ENCODE data around the gene EDIL3. TPM values are rescaled to one million over a fixed set of nuclear protein-coding genes. Genes with fewer than 3 reads are reported as not detected.

Gene EDIL3
- total and polyA plus RNA-seq, 2 donors (not counting 3 experiments of a cell fraction or from before 2014, with no cell fraction given): 9.1 to 28.8 TPM

- POLR2A ChIA-PET: no interaction called here
- CTCF ChIA-PET: interaction anchor here (0.9 kb wide), 1 partner anchor 10 kb away, joined by 3 read pairs; no protein-coding TSS in a partner anchor
- no peak overlapping the region for H3K27ac ChIP-seq (ENCODE audit: insufficient read depth, low read depth, low read length)
- FAIRE-seq (no peak), DNase-seq (ENCODE audit: low read depth, low spot score) (no peak)
- no peak overlapping the region for H3K9ac ChIP-seq (replicated peaks; ENCODE audit: extremely low read depth, insufficient read depth, low read length)
- no peak overlapping the region for H2AFZ ChIP-seq (ENCODE audit: low read depth, low read length)
- intact Hi-C loops (cut with micrococcal nuclease) (no loop called here), dilution Hi-C loops (cut with MboI; ENCODE audit: extremely low pct_ligation_motif_present, low sequenced_read_pairs) (no loop called here)
- no peak overlapping the region for H3K4me2 ChIP-seq (ENCODE audit: insufficient read depth, low read length)
- no peaks in the 10 kb centered on the region for H3K36me3 ChIP-seq (ENCODE audit: control insufficient read depth in 2 of 2, extremely low read depth in 1 of 2, insufficient read depth in 2 of 2, low read length in 2 of 2)
- no peaks in the 10 kb centered on the region for H3K4me1 ChIP-seq (ENCODE audit: control insufficient read depth, extremely low read depth, insufficient read depth, low read length)
- no TSS peak for BruUV-seq (replicated peaks)
- H3K9me1 ChIP-seq (replicated peaks; ENCODE audit: control insufficient read depth, extremely low read depth, insufficient read depth, low read length): no peaks in the 10 kb centered on the region
- no peak for TF ChIP-seq CTCF (IDR thresholded peaks at IDR 0.05; ENCODE audit: extremely low read depth in 1 of 2, insufficient read depth in 1 of 2, low read depth in 1 of 2, low read length in 2 of 2)
- no peak for TF ChIP-seq FOS (IDR thresholded peaks at IDR 0.05; ENCODE audit: borderline replicate concordance, insufficient read depth, low read length)
- no peak for TF ChIP-seq MAX (IDR thresholded peaks at IDR 0.05; ENCODE audit: insufficient read depth, insufficient read length)
- no peak for TF ChIP-seq GATA2 (IDR thresholded peaks at IDR 0.05; ENCODE audit: insufficient read depth, insufficient read length, low read depth, low read length)
- no peak for TF ChIP-seq POLR2AphosphoS5 (IDR thresholded peaks at IDR 0.05; ENCODE audit: insufficient read depth, low read depth, low read length)
- TF ChIP-seq JUN (IDR thresholded peaks at IDR 0.05; ENCODE audit: borderline replicate concordance, insufficient read depth, insufficient read length, low read depth): no peak
- no peak for TF ChIP-seq MYC (IDR thresholded peaks at IDR 0.05; ENCODE audit: low read depth, low read length)
- no peak for TF ChIP-seq EZH2 (IDR thresholded peaks at IDR 0.05; ENCODE audit: borderline replicate concordance, low read depth, low read length, severe bottlenecking)
- TF ChIP-seq POLR2A (IDR thresholded peaks at IDR 0.05; ENCODE audit: low read depth, low read length): no peak
- no peak overlapping the region for H3K4me3 ChIP-seq (replicated peaks in 1 of 3; ENCODE audit: insufficient read depth in 1 of 3, low read depth in 1 of 3, low read length in 3 of 3)
- no peaks in the 10 kb centered on the region for H3K79me2 ChIP-seq (ENCODE audit: control insufficient read depth, insufficient read depth, low read length)
- no peaks in the 10 kb centered on the region for H4K20me1 ChIP-seq (replicated peaks; ENCODE audit: control insufficient read depth, extremely low read depth, insufficient read depth, low read length)
- no peaks in the 10 kb centered on the region for H3K27me3 ChIP-seq (ENCODE audit: control insufficient read depth in 2 of 2, insufficient read depth in 2 of 2, low read length in 2 of 2)
- H3K9me3 ChIP-seq (replicated peaks; ENCODE audit: control insufficient read depth, insufficient read depth, low read length): no peaks in the 10 kb centered on the region
These were observed 259.5 kb downstream of the EDIL3 start for GRCh38 chr5:84125216-84125615.
